CD14-positive monocyte (primary cell): ENCODE measurements around the gene TSPAN18. TPM values are rescaled to one million over a fixed set of nuclear protein-coding genes. Genes with fewer than 3 reads are reported as not detected.

Experiments used
- DNase-seq, 3 donors: peaks; one replicate each; pipeline ENCODE4 v3.0.0-alpha.2; 2011 to 2022
- H2AFZ ChIP-seq: 2 replicates; pipeline ENCODE4 v1.6.0; 2012; ENCODE audit warnings: mild to moderate bottlenecking, low read depth, low read length, inconsistent platforms; ENCODE audit not compliant: insufficient read depth, poor library complexity, severe bottlenecking
- H3K27ac ChIP-seq, 2 donors: 1 replicate in 1 of 2; 2 replicates in 1 of 2; pipeline ENCODE4 v1.5.1; 2012 to 2013; ENCODE audit warnings: low read length in 2 of 2, control low read depth in 1 of 2, inconsistent platforms in 1 of 2, low read depth in 1 of 2, mild to moderate bottlenecking in 1 of 2
- H3K27me3 ChIP-seq, 2 donors: one replicate each; pipeline versions ENCODE4 v1.6.0 to v1.6.1; 2011 to 2013; ENCODE audit warnings: low read length in 2 of 2; ENCODE audit not compliant: control insufficient read depth in 2 of 2, insufficient read depth in 2 of 2
- H3K36me3 ChIP-seq, 2 donors: replicated peaks in 1 of 2; 1 replicate in 1 of 2; 2 replicates in 1 of 2; pipeline versions ENCODE4 v1.5.1 to v1.6.1; 2012 to 2013; ENCODE audit warnings: low read length in 2 of 2, control low read depth in 1 of 2, inconsistent platforms in 1 of 2, mild to moderate bottlenecking in 1 of 2; ENCODE audit not compliant: insufficient read depth in 2 of 2, control insufficient read depth in 1 of 2
- H3K4me1 ChIP-seq, 2 donors: 1 replicate in 1 of 2; 2 replicates in 1 of 2; pipeline versions ENCODE4 v1.5.1 to v1.6.1; 2012 to 2013; ENCODE audit warnings: low read length in 2 of 2, control low read depth in 1 of 2, inconsistent platforms in 1 of 2, mild to moderate bottlenecking in 1 of 2, moderate library complexity in 1 of 2; ENCODE audit not compliant: insufficient read depth in 2 of 2, control insufficient read depth in 1 of 2
- H3K4me2 ChIP-seq: replicated peaks from 2 replicates; pipeline ENCODE3; 2012; ENCODE audit warnings: low read length, moderate library complexity, mild to moderate bottlenecking; ENCODE audit not compliant: poor library complexity, severe bottlenecking; ENCODE audit errors: extremely low read depth
- H3K4me3 ChIP-seq, 3 experiments: fragments of 200-600 bp in 1 of 3; sonication (generic) in 1 of 3; replicated peaks in 1 of 3; 1 replicate in 2 of 3; 2 replicates in 1 of 3; pipeline ENCODE4 v1.5.1; 2011 to 2013; ENCODE audit warnings: low read length in 3 of 3, mild to moderate bottlenecking in 3 of 3, control low read depth in 2 of 3, low read depth in 2 of 3, inconsistent platforms in 1 of 3, moderate library complexity in 1 of 3
- H3K79me2 ChIP-seq: 2 replicates; pipeline ENCODE4 v1.6.0; 2012; ENCODE audit warnings: mild to moderate bottlenecking, control low read depth, inconsistent platforms, low read length, moderate library complexity; ENCODE audit not compliant: insufficient read depth
- H3K9ac ChIP-seq: 2 replicates; pipeline ENCODE4 v1.6.0; 2017; ENCODE audit warnings: low read length, mild to moderate bottlenecking; ENCODE audit not compliant: insufficient read depth, poor library complexity, severe bottlenecking
- H3K9me3 ChIP-seq, 2 donors: replicated peaks in 1 of 2; 1 replicate in 1 of 2; 2 replicates in 1 of 2; pipeline versions ENCODE4 v1.5.1 to v1.6.1; 2012 to 2013; ENCODE audit warnings: low read length in 2 of 2, control low read depth in 1 of 2; ENCODE audit not compliant: control insufficient read depth in 1 of 2, insufficient read depth in 1 of 2
- H4K20me1 ChIP-seq: 2 replicates; pipeline ENCODE4 v1.6.0; 2012; ENCODE audit warnings: mild to moderate bottlenecking, low read length, control low read depth, moderate library complexity; ENCODE audit not compliant: insufficient read depth
- H3K27ac Mint-ChIP-seq, 7 donors: one replicate each; pipeline ENCODE4 v1.8.0; 2020; ENCODE audit warnings: mild to moderate bottlenecking in 7 of 7, mixed read lengths in 7 of 7, moderate library complexity in 6 of 7, inconsistent platforms in 2 of 7
- H3K27me3 Mint-ChIP-seq, 3 donors: one replicate each; pipeline ENCODE4 v1.8.0; 2021 to 2022; ENCODE audit warnings: low read depth in 3 of 3, mild to moderate bottlenecking in 3 of 3, mixed read lengths in 3 of 3, moderate library complexity in 3 of 3, inconsistent platforms in 1 of 3
- H3K36me3 Mint-ChIP-seq, 2 donors: one replicate each; pipeline ENCODE4 v1.8.0; 2020; ENCODE audit warnings: mixed read lengths in 2 of 2, inconsistent platforms in 1 of 2, mild to moderate bottlenecking in 1 of 2
- H3K4me1 Mint-ChIP-seq: one replicate; pipeline ENCODE4 v1.8.0; 2020; ENCODE audit warnings: mild to moderate bottlenecking, mixed read lengths
- H3K4me3 Mint-ChIP-seq, 2 donors: one replicate each; pipeline ENCODE4 v1.8.0; 2020; ENCODE audit warnings: mild to moderate bottlenecking in 2 of 2, mixed read lengths in 2 of 2, moderate library complexity in 1 of 2
- H3K9me3 Mint-ChIP-seq, 7 donors: one replicate each; pipeline ENCODE4 v1.8.0; 2020 to 2022; ENCODE audit warnings: mixed read lengths in 7 of 7, mild to moderate bottlenecking in 6 of 7, moderate library complexity in 6 of 7, inconsistent platforms in 2 of 7
- WGBS: methylation state at CpG from one replicate; pipeline ENCODE4 v1.1.5; 2013; ENCODE audit warnings: missing lambda C conversion rate; ENCODE audit not compliant: insufficient coverage; 5-methylcytosine and 5-hydroxymethylcytosine counted together
- intact Hi-C, 2 donors: fragments of 100-400 bp; cut with micrococcal nuclease; formaldehyde crosslinking; loops; one replicate each; pipeline versions ENCODE4 v1.15.0 to v1.15.1; 2023
- polyA plus RNA-seq, 3 donors: library from polyadenylated mRNA; depleted of rRNA in 1 of 3; unstranded in 2 of 3; stranded (reverse) in 1 of 3; fragments of 300-500 nt in 2 of 3; fragments of >200 nt in 1 of 3; fragmentation: Illumina TruSeq in 2 of 3; gene quantifications; 1 replicate in 2 of 3; 2 replicates in 1 of 3; pipeline ENCODE4 v1.2.3, GENCODE V29; 2012 to 2021
- TF ChIP-seq, protein P1 (sequence below): fragments of 200-600 bp; IDR thresholded peaks from one replicate; pipeline ENCODE4 v1.8.0; 2022; ENCODE audit warnings: antibody characterized with exemption, mild to moderate bottlenecking

TSPAN18 gene
- polyA plus RNA-seq, 3 donors: not detected

DNA sequence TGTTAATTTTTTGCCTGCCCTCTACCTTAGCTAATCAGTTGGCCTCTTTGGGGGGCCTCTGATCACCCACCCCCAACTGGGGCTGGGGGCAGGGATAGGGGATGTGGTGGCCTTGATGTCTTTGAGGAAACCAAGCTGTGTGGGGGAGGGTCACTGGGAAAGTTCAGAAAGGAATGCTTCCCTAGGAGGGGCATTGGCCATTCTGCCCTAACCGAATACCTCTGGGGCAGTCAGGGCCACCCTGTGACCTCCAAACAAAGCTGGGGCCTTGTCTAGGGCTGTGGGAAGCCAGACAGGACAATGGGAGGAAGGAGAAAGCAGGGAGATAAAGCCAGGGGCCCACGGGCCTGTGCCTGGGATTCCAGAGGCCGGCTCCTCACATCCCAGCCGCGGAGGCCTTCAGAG, 97.5 kb downstream of the TSPAN18 start:
- Histone ChIP-seq H3K27me3 (no peaks in the 10 kb centered on the region), H4K20me1 (no peaks in the 10 kb centered on the region), H3K79me2 (no peaks in the 10 kb centered on the region), H3K4me1 (no peaks in the 10 kb centered on the region), H3K36me3 (no peaks in the 10 kb centered on the region), H3K4me3 (no peak overlapping the region), H2AFZ (no peak overlapping the region), H3K27ac (no peak overlapping the region), H3K4me2 (no peak overlapping the region), H3K9ac (no peak overlapping the region), H3K9me3 (peaks cover 0 to 4% of the 10 kb centered on the region in 2 donors)
- Mint-ChIP-seq H3K27me3 (peaks cover 3 to 7% (median 5%) of the 10 kb centered on the region in 3 donors), H3K4me1 (no peaks in the 10 kb centered on the region), H3K9me3 (peaks cover 0 to 15% (median 2%) of the 10 kb centered on the region in 7 donors), H3K36me3 (no peaks in the 10 kb centered on the region), H3K4me3 (no peak overlapping the region), H3K27ac (no peak overlapping the region)
- DNase-seq: no peak
- TF ChIP-seq, protein P1, sequence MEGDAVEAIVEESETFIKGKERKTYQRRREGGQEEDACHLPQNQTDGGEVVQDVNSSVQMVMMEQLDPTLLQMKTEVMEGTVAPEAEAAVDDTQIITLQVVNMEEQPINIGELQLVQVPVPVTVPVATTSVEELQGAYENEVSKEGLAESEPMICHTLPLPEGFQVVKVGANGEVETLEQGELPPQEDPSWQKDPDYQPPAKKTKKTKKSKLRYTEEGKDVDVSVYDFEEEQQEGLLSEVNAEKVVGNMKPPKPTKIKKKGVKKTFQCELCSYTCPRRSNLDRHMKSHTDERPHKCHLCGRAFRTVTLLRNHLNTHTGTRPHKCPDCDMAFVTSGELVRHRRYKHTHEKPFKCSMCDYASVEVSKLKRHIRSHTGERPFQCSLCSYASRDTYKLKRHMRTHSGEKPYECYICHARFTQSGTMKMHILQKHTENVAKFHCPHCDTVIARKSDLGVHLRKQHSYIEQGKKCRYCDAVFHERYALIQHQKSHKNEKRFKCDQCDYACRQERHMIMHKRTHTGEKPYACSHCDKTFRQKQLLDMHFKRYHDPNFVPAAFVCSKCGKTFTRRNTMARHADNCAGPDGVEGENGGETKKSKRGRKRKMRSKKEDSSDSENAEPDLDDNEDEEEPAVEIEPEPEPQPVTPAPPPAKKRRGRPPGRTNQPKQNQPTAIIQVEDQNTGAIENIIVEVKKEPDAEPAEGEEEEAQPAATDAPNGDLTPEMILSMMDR: no peak
- 94% methylated on average over 2 of the region's 5 CpGs for WGBS
- intact Hi-C loops: no loop called here

DNA sequence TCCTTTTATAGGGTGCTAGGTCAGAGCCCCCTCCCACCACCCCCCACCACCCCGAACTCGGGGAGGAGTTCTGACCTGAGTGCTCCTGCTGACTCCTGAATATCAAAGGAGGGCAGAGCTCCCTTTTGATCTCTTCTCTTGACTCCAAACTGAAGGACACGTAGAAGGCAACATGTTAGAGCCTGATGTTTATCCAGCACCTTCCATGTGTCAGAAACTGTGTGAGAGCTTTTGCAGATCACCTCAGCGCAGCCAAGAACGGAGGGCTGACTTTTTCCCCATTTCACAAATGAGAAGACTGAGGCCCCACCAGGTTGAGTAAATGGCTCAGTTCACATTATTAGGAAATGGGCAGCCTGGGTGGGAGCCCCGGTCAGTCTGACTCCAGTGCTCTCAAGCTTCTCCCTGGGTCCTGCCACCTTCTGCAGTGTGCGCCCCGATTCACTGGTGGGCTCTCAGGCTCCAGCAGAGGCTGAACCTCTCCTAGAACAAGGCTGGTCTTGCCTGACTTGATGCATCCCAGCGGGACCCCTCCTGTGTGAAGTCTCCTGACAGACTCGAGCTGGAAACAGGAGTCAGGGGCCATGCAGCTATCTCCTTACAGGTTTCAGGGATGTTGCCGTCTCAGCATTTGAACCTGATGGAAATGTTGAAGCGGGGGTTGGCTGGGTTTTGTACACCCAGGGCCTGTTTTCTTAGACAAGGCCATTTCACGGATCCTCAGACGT, 98.5 kb downstream of the TSPAN18 start:
- WGBS: 93% methylated on average over 12 of the region's 14 CpGs
- H3K9me3 Mint-ChIP-seq: peaks cover 0 to 15% (median 2%) of the 10 kb centered on the region in 7 donors
- no peaks in the 10 kb centered on the region for H3K36me3 Mint-ChIP-seq
- no peak for DNase-seq
- H3K9me3 ChIP-seq: peaks cover 0 to 4% of the 10 kb centered on the region in 2 donors
- H4K20me1 ChIP-seq: no peaks in the 10 kb centered on the region
- peaks cover under 1 to 7% (median 5%) of the 10 kb centered on the region in 3 donors for H3K27me3 Mint-ChIP-seq
- H3K27ac ChIP-seq: no peak overlapping the region
- peaks cover 4 to 7% of the 10 kb centered on the region in 2 donors for H3K4me1 ChIP-seq
- no peaks in the 10 kb centered on the region for H3K36me3 ChIP-seq
- no peak overlapping the region for H2AFZ ChIP-seq
- H3K27me3 ChIP-seq: no peaks in the 10 kb centered on the region
- H3K79me2 ChIP-seq: no peaks in the 10 kb centered on the region
- TF ChIP-seq, protein P1: no peak
- H3K4me3 Mint-ChIP-seq: no peak overlapping the region
- no peak overlapping the region for H3K4me2 ChIP-seq
- no peak overlapping the region for H3K9ac ChIP-seq
- H3K4me3 ChIP-seq: no peak overlapping the region
- H3K4me1 Mint-ChIP-seq: peaks cover 6% of the 10 kb centered on the region
- intact Hi-C loops: no loop called here
- no peak overlapping the region for H3K27ac Mint-ChIP-seq
